OCI-LY1 (cell line): ENCODE results near the gene OARD1.
A peak's percentile ranks its signal among the peaks of the same experiment; 100 is the strongest.
"Not testable (repeated sequence)": the region's sequence is repeated elsewhere in the genome, so short reads cannot be mapped to it uniquely, and the experiment has no call there.

Experiments
- H2AFZ ChIP-seq: fragments of 200-600 bp; sonication (generic), shearing (Covaris generic); 2 replicates; pipeline ENCODE4 v1.6.0; 2014; ENCODE audit warnings: antibody characterized with exemption, mild to moderate bottlenecking, low read length
- H3F3A ChIP-seq: fragments of 200-600 bp; sonication (generic), shearing (Covaris generic); 2 replicates; pipeline ENCODE4 v1.6.0; 2014; ENCODE audit warnings: mild to moderate bottlenecking, antibody characterized with exemption, low read length, moderate library complexity; ENCODE audit not compliant: insufficient read depth
- H3K27ac ChIP-seq: fragments of 200-600 bp; sonication (generic); 2 replicates; pipeline ENCODE4 v1.5.1; 2014; ENCODE audit warnings: low read length, mixed run types, mild to moderate bottlenecking, low read depth; ENCODE audit not compliant: poor library complexity, severe bottlenecking
- H3K27me3 ChIP-seq: fragments of 200-600 bp; sonication (generic); 2 replicates; pipeline ENCODE4 v1.6.0; 2014; ENCODE audit warnings: antibody characterized with exemption, mild to moderate bottlenecking, low read length, moderate library complexity; ENCODE audit not compliant: insufficient read depth
- H3K36me3 ChIP-seq: fragments of 200-600 bp; sonication (generic); 2 replicates; pipeline ENCODE4 v1.6.1; 2014; ENCODE audit warnings: mild to moderate bottlenecking, antibody characterized with exemption, low read length, moderate library complexity, mixed read lengths; ENCODE audit not compliant: insufficient read depth
- H3K4me1 ChIP-seq: fragments of 200-600 bp; sonication (generic); 2 replicates; pipeline ENCODE4 v1.5.1; 2014; ENCODE audit warnings: mild to moderate bottlenecking, low read length, moderate library complexity; ENCODE audit not compliant: insufficient read depth, severe bottlenecking
- H3K4me2 ChIP-seq: fragments of 200-600 bp; sonication (generic), shearing (Covaris generic); 2 replicates; pipeline ENCODE4 v1.6.1; 2014; ENCODE audit warnings: low read length
- H3K4me3 ChIP-seq: fragments of 200-600 bp; sonication (generic); 2 replicates; pipeline ENCODE4 v1.5.1; 2014; ENCODE audit warnings: low read length, low read depth, mild to moderate bottlenecking, mixed read lengths; ENCODE audit not compliant: poor library complexity, severe bottlenecking
- H3K79me2 ChIP-seq: fragments of 200-600 bp; shearing (Covaris generic); 2 replicates; pipeline ENCODE4 v1.6.1; 2016; ENCODE audit warnings: mixed run types, low read length, mixed read lengths; ENCODE audit not compliant: insufficient read depth
- H3K9ac ChIP-seq: fragments of 200-600 bp; sonication (generic), shearing (Covaris generic); 2 replicates; pipeline ENCODE4 v1.6.1; 2014; ENCODE audit warnings: mild to moderate bottlenecking, low read length, mixed read lengths
- H3K9me2 ChIP-seq: fragments of 200-600 bp; sonication (generic), shearing (Covaris generic); 2 replicates; pipeline ENCODE4 v1.6.1; 2014; ENCODE audit warnings: low read depth, mild to moderate bottlenecking, low read length, mixed read lengths
- H3K9me3 ChIP-seq: fragments of 200-600 bp; shearing (Covaris generic); 2 replicates; pipeline ENCODE4 v1.6.1; 2014; ENCODE audit warnings: low read length, mixed read lengths
- H4K20me1 ChIP-seq: fragments of 200-600 bp; sonication (generic), shearing (Covaris generic); 2 replicates; pipeline ENCODE4 v1.6.0; 2016; ENCODE audit warnings: mild to moderate bottlenecking, low read length; ENCODE audit not compliant: insufficient read depth
- EZH2 ChIP-seq: fragments of 200-600 bp; sonication (generic), shearing (Covaris generic); IDR thresholded peaks from 2 replicates; pipeline ENCODE4 v1.8.0; 2017; ENCODE audit warnings: borderline replicate concordance, mixed run types, mild to moderate bottlenecking, antibody characterized with exemption, low read length, moderate library complexity, mixed read lengths
- TF ChIP-seq, protein P1 (sequence below): fragments of 200-600 bp; sonication (generic), shearing (Covaris generic); IDR thresholded peaks from 2 replicates; pipeline ENCODE4 v1.5.1; 2017; ENCODE audit warnings: mild to moderate bottlenecking, antibody characterized with exemption, low read length, moderate library complexity, mixed read lengths

Gene OARD1, protein sequence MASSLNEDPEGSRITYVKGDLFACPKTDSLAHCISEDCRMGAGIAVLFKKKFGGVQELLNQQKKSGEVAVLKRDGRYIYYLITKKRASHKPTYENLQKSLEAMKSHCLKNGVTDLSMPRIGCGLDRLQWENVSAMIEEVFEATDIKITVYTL

DNA sequence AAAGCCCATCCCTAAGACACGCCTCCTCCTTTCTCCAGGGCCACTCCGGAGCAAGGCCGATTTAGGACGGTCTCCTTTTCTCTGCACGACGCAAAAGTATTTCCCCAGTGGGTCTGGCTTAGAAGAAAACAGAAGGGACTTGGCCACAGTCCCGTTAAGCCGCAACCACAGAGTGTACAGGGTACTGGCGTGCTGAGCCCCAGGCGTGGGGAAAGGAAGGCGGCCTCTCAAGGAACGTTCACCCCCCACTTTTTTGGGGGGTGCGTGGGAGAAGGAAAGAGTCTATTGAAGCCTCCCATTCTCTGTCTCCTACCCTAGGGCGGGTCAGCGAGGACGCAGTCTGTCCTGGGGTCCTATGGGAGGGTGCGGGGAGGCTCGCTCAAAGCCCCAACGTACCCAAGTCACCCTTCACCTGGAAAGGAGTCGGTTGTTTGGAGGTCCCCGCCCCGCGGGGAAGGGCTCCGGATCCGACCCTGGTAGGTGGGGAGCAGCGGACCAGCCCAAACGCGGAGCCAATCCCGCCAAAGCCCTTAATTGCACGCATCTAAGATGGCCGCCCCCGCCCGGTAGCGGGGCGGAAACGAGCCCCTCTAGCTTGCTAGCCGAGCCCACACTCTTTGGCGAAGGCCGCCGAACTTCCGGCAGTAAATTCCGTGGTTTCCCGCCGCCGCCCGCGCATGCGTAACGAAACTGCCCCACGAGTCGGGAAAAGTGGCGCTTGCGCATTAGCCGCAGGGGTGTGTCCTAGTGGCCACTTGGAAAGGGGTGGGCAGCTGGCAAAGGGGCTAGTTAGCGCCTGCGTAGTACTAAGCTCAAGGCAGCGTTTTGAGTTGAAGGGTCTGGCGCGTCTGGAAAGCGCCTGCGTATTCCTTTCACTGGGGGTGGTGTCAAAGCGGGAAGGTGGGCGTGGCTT, at the start of gene OARD1:
Gene OARD1 (minus strand): TSS at position 434 of the 913 bp plus-strand sequence. CDS start 722 bp downstream, outside the sequence.
- Histone ChIP-seq H2AFZ (no peak within 1 kb of the TSS), H3F3A (no peaks in the 10 kb centered on the region), H3K9ac (peak within 1 kb of the TSS; percentile 97), H3K36me3 (peaks cover 6% of the 10 kb centered on the region; the same call in 1 of the 2 replicates), H3K4me3 (peak within 1 kb of the TSS; percentile 97), H3K9me2 (no peaks in the 10 kb centered on the region), H3K79me2 (peaks cover 40% of the 10 kb centered on the region), H3K4me2 (peak within 1 kb of the TSS; percentile 90), H3K4me1 (peaks cover 43% of the 10 kb centered on the region), H4K20me1 (no peaks in the 10 kb centered on the region), H3K27ac (peak within 1 kb of the TSS; percentile 91), H3K27me3 (no peaks in the 10 kb centered on the region), H3K9me3 (no peaks in the 10 kb centered on the region)
- no peak for TF ChIP-seq EZH2
- TF ChIP-seq, protein P1, sequence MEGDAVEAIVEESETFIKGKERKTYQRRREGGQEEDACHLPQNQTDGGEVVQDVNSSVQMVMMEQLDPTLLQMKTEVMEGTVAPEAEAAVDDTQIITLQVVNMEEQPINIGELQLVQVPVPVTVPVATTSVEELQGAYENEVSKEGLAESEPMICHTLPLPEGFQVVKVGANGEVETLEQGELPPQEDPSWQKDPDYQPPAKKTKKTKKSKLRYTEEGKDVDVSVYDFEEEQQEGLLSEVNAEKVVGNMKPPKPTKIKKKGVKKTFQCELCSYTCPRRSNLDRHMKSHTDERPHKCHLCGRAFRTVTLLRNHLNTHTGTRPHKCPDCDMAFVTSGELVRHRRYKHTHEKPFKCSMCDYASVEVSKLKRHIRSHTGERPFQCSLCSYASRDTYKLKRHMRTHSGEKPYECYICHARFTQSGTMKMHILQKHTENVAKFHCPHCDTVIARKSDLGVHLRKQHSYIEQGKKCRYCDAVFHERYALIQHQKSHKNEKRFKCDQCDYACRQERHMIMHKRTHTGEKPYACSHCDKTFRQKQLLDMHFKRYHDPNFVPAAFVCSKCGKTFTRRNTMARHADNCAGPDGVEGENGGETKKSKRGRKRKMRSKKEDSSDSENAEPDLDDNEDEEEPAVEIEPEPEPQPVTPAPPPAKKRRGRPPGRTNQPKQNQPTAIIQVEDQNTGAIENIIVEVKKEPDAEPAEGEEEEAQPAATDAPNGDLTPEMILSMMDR = no peak

DNA sequence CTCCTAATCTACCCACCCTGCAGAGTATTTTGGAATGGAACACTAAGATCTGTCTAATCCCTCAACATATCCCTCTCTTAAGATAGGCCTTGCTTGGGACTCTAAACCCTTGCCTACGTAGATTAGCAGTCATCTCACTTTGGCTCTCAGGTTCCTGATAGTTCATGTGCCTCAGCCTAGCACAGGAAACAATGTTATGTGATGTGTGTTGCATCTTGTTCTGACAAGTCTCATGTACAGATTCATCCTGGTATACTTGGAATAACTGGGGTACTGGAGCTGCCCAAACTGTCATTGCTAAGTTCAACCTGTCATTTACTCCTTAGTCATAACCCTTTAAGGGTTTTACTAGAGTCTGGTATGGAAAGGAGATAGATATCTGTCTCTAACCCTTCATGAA, 47.9 kb upstream of the OARD1 start:
- H2AFZ ChIP-seq = no peak overlapping the region
- no peaks in the 10 kb centered on the region for H3K9me2 ChIP-seq
- H3K4me3 ChIP-seq = no peak overlapping the region
- no peaks in the 10 kb centered on the region for H3K79me2 ChIP-seq
- no peaks in the 10 kb centered on the region for H3F3A ChIP-seq
- peaks cover 4% of the 10 kb centered on the region; the same call in 1 of the 2 replicates for H3K36me3 ChIP-seq
- no peaks in the 10 kb centered on the region for H3K4me1 ChIP-seq
- TF ChIP-seq EZH2 = no peak
- TF ChIP-seq, protein P1 = no peak
- H3K9me3 ChIP-seq = no peaks in the 10 kb centered on the region
- no peaks in the 10 kb centered on the region for H3K27me3 ChIP-seq
- no peak overlapping the region for H3K9ac ChIP-seq
- no peaks in the 10 kb centered on the region for H4K20me1 ChIP-seq
- H3K27ac ChIP-seq = no peak overlapping the region
- H3K4me2 ChIP-seq = no peak overlapping the region

DNA sequence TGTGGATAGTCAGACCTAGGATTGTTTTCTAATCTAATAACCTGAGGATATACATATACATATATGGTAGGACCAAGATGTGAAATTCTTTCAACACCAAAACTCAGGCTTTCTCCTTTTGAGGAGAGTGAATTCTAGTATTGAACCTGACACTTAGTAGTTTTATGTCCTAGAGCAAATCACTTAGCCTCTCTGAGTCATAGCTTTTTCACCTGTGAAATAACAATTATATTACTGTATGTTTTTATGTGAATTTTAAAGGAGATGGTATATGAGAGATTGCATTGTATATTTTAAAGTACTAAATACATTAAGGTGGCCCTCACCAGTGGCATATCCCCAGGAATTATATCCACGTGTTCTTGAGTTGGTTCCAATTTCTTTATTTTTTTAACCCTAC, 47.4 kb upstream of the OARD1 start:
- Histone ChIP-seq H3K79me2 (no peaks in the 10 kb centered on the region), H3K4me1 (no peaks in the 10 kb centered on the region), H3K9me3 (no peaks in the 10 kb centered on the region), H3K9ac (no peak overlapping the region), H3K4me2 (no peak overlapping the region), H3K27ac (no peak overlapping the region), H3K36me3 (peaks cover 4% of the 10 kb centered on the region; the same call in 1 of the 2 replicates), H3K9me2 (no peaks in the 10 kb centered on the region), H2AFZ (no peak overlapping the region), H4K20me1 (no peaks in the 10 kb centered on the region), H3K4me3 (no peak overlapping the region), H3K27me3 (no peaks in the 10 kb centered on the region), H3F3A (no peaks in the 10 kb centered on the region)
- no peak for TF ChIP-seq EZH2
- TF ChIP-seq, protein P1 = no peak

DNA sequence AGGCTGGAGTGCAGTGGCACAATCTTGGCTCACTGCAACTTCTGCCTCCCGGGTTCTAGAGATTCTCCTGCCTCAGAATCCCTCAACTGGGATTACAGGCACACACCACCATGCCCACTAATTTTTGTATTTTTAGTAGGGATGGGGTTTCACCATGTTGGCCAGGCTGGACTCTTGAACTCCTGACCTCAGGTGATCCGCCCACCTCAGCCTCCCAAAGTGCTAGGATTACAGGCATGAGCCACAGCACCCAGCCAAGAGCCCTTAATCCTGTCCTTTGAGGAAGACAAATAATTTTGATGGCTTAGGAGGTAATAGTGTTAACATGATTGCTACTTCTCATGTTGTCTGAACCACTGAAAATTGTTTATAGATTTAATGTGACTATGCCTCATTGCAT, 42.9 kb upstream of the OARD1 start:
- H3K27ac ChIP-seq, H3F3A ChIP-seq, H3K27me3 ChIP-seq, H3K4me2 ChIP-seq, H3K4me1 ChIP-seq, H3K36me3 ChIP-seq, H3K79me2 ChIP-seq, H3K9ac ChIP-seq, H3K9me3 ChIP-seq, H4K20me1 ChIP-seq, H2AFZ ChIP-seq, H3K4me3 ChIP-seq, H3K9me2 ChIP-seq: not testable (repeated sequence)
